KOPT-K1 (cell line): Measurements from ENCODE around the gene TMEM123.

Experiments
- H3K27ac ChIP-seq: fragments of 200-600 bp; sonication (generic); 2 replicates; pipeline ENCODE4 v1.5.1; 2016; ENCODE audit warnings: antibody characterized with exemption, mild to moderate bottlenecking, low read depth, low read length; ENCODE audit not compliant: poor library complexity, severe bottlenecking
- H3K36me3 ChIP-seq: fragments of 200-600 bp; sonication (generic); 2 replicates; pipeline ENCODE4 v1.5.1; 2017; ENCODE audit warnings: antibody characterized with exemption, mild to moderate bottlenecking, low read length, moderate library complexity; ENCODE audit not compliant: insufficient read depth
- H3K9me3 ChIP-seq: fragments of 200-600 bp; sonication (generic); 2 replicates; pipeline ENCODE4 v1.5.1; 2017; ENCODE audit warnings: antibody characterized with exemption, low read length, mild to moderate bottlenecking; ENCODE audit not compliant: insufficient read depth, poor library complexity, severe bottlenecking

Gene TMEM123

GRCh38 chr11:102482433-102482832 is 29.9 kb upstream of the TMEM123 start:
- Histone ChIP-seq H3K36me3 (no peaks in the 10 kb centered on the region), H3K9me3 (no peaks in the 10 kb centered on the region), H3K27ac (no peak overlapping the region)

GRCh38 chr11:102479733-102480132 is 27.2 kb upstream of the TMEM123 start:
- Histone ChIP-seq H3K9me3 (no peaks in the 10 kb centered on the region), H3K27ac (no peak overlapping the region), H3K36me3 (no peaks in the 10 kb centered on the region)

GRCh38 chr11:102478673-102479299 is 26.2 kb upstream of the TMEM123 start:
- H3K36me3 ChIP-seq: no peaks in the 10 kb centered on the region
- no peak overlapping the region for H3K27ac ChIP-seq
- H3K9me3 ChIP-seq: no peaks in the 10 kb centered on the region

DNA sequence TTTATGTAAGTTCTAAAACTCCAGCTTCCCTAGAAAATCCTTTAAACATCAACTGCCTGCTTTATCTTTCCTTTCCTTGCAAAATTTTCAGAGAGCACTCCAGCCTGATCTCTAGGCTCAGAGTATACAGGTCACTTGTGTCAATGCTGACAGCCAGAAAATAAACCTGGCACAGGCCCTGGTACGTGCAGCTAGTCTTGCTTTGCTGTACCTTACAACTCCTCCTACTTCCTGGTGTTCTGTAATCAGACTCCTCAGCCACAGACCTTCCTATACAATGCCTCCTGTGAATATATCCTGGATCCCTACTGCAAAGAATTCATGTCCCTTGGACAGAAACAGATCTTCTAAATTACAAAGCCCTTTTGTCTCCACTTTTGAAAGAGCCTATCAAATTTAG is 24.2 kb upstream of the TMEM123 start:
- Histone ChIP-seq H3K36me3 (no peaks in the 10 kb centered on the region), H3K27ac (peak overlapping the region; percentile 44), H3K9me3 (no peaks in the 10 kb centered on the region)

DNA sequence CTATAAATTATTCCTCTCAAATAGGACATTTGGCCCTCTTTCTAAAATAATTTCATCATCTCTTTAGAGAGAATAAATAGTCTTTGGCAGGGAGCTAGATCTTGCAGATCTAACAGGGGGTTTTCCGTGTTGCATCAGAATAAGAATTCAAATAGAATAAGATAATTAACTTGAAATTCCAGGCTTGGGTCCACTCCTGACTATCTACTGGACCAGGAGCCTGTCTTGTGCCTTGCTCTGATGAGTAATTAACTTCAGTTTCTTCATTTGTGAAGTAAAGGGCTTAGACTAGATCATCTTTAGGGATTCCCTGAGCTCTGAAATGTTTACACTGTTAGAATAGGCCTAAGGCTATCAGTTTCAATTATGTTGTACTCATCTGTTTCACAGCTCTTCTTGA is 23.5 kb upstream of the TMEM123 start:
- H3K27ac ChIP-seq: peak overlapping the region; percentile 44
- no peaks in the 10 kb centered on the region for H3K9me3 ChIP-seq
- H3K36me3 ChIP-seq: no peaks in the 10 kb centered on the region

DNA sequence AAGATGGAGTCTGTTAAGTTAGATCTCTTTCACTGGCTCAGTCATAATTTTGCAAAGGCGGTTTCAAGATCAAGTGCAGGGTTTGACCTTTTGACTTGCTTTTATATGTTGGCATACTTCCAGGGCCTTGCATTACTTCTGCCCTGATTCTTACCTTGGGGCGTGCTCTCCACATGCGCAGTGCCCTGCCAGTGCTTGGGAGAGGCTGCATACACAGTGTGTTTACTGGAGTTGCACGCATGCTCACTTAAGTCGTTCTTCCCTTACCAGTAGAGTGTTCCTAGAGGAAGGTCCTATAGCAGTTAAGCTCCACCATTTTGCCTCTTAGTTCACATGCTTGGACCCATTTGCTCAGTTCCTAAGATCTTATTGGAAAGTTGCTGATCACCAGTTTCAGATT is 21.0 kb upstream of the TMEM123 start:
- Histone ChIP-seq H3K36me3 (no peaks in the 10 kb centered on the region), H3K9me3 (no peaks in the 10 kb centered on the region), H3K27ac (no peak overlapping the region)

DNA sequence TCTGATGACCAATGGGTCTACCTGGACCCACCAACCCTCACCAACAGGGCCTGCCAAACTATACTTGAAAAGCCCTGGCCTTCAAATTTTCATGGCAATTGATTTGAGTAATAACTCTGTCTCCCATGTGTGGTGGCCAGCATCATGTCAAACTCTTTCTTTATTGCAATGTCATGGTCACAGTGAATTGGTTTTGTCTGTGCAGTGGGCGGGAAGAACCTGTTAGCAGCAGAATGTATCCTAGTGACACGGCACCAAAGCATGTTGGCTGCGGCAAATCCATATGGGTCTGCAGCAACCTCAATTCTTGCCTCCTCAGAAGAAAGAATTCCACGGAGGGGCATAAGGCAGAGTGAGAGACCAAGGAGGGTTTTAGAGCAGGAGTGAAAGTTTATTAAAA is 19.6 kb upstream of the TMEM123 start:
- no peak overlapping the region for H3K27ac ChIP-seq

GRCh38 chr11:102471474-102471873 is 18.9 kb upstream of the TMEM123 start:
- Histone ChIP-seq H3K36me3 (no peaks in the 10 kb centered on the region), H3K27ac (no peak overlapping the region), H3K9me3 (no peaks in the 10 kb centered on the region)

More for the DNA sequence above, 19.6 kb upstream of the TMEM123 start:
- H3K36me3 ChIP-seq: no peaks in the 10 kb centered on the region
- no peaks in the 10 kb centered on the region for H3K9me3 ChIP-seq

DNA sequence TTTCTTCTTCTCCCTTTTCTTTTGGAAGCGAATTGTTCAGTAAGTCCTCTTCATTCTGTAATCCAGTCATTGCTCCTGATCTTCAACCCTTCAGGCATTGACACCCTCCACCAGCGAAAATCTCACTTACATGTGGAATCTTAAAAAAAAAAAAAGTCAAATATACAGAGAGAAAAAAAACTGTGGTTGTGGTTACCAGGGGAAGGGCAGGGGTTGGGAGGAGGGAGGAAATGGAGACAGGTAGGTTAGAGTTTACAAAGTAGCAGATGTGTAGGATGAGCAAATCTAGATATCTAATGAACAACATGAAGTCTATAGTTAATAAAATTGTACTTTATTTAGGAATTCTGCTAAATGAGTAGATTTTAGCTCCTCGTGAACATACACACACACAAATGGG is 17.7 kb upstream of the TMEM123 start:
- H3K27ac ChIP-seq: no peak overlapping the region
- no peaks in the 10 kb centered on the region for H3K36me3 ChIP-seq
- H3K9me3 ChIP-seq: no peaks in the 10 kb centered on the region

DNA sequence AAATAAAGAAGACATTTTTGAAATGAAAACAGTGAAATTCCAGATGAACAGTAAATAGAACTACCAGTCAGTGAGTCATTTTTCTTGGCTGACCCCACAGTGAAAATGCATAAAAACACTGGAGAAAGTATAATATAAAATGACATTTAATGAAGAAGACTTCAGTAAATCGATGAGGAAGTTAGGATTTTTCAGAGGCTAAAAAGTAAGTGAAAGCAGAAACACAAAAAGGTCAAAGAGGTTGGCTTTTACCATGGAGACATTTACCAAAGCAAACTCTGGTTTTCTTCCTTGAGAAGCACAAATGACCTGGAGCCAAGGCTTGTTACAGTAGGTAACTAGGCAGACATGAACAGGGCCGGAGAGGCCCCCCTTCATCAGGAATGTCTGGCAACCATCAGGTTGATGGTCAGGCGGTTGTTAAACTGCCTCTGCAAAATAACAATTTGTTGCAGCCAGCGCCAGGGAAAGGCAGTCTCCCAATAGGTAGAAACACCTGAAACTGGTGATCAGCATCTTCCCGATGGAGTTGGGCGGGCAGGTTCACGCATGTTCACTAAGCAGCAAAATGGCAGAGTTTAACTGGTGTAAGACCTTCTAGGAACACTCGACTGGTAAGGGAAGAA is 16.7 kb upstream of the TMEM123 start:
- no peaks in the 10 kb centered on the region for H3K9me3 ChIP-seq
- H3K27ac ChIP-seq: peak overlapping the region; percentile 12
- no peaks in the 10 kb centered on the region for H3K36me3 ChIP-seq

- Histone ChIP-seq H3K27ac (peak overlapping the region; percentile 37), H3K36me3 (no peaks in the 10 kb centered on the region), H3K9me3 (no peaks in the 10 kb centered on the region)
These were observed 16.1 kb upstream of the TMEM123 start for GRCh38 chr11:102468616-102469195.

GRCh38 chr11:102467853-102468580 is 15.5 kb upstream of the TMEM123 start:
- peak overlapping the region; percentile 37 for H3K27ac ChIP-seq
- H3K36me3 ChIP-seq: no peaks in the 10 kb centered on the region
- H3K9me3 ChIP-seq: no peaks in the 10 kb centered on the region

DNA sequence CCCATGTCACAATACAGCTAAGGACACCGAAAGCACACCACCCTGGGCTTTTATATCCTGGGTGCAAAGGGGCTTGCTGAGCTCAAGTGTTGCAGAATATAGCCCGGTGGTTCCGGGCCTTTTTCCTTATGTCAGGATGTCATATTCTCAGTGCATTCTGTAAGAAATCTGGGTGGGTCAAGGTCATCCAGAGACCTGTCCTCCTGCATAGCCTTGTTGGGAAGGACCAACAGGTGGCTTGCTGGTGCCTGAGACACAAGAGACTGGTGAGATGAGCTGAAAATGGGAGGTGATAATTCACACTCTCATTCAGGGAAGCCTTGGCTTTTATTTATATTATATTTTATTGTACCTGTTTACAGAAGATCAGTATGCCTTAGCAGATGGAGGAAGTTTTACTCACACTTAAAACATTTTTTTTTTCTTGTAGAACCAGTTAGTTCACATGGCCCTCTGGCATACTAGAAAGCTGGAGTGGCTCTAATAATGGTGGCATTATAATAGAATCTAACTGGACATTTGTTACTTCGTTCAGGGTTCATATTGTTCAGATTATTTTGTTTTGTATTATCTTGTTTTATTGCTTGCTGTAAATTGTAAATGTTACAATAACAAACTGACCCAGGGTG is 14.6 kb upstream of the TMEM123 start:
- Histone ChIP-seq H3K27ac (no peak overlapping the region), H3K9me3 (no peaks in the 10 kb centered on the region)

DNA sequence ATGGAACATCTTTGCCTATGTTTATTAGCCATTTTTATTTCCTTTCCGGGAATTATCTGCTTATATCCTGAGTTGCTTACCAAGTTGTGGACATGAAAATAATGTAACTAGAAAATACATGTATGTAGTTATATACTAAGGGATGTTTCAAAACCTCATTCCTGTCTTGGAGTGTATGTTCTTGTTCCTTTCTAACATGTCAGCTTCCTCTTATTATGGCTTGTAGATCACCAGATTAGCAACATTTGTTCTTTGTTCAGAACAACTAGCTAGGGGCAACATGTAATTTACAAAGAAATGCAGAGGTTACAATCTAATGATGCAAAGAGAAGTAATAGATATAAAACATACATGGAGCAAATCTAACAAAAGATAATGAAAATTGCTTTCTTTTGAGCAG is 13.1 kb upstream of the TMEM123 start:
- Histone ChIP-seq H3K27ac (no peak overlapping the region), H3K9me3 (no peaks in the 10 kb centered on the region)

More for the DNA sequence above, 14.6 kb upstream of the TMEM123 start:
- H3K36me3 ChIP-seq: no peaks in the 10 kb centered on the region

More for the DNA sequence above, 13.1 kb upstream of the TMEM123 start:
- no peaks in the 10 kb centered on the region for H3K36me3 ChIP-seq
